HG03139 (cell line): ENCODE data around the gene HECTD1.
"Not testable (repeated sequence)": the region's sequence is repeated elsewhere in the genome, so short reads cannot be mapped to it uniquely, and the experiment has no call there.

ENCODE experiments used
- ATAC-seq: cut with Tn5 transposase; IDR thresholded peaks from one replicate; pipeline ENCODE4 v1.9.1; 2021; ENCODE audit not compliant: unreplicated experiment

HECTD1 gene

GRCh38 chr14:31196839-31197492, 10.6 kb downstream of the HECTD1 start:
- ATAC-seq = no peak

GRCh38 chr14:31194661-31195060, 12.9 kb downstream of the HECTD1 start:
- no peak for ATAC-seq

- no peak for ATAC-seq
Measured at GRCh38 chr14:31194095-31194494, 13.5 kb downstream of the HECTD1 start.

- ATAC-seq = not testable (repeated sequence)
Measured at GRCh38 chr14:31192544-31192943, 15.0 kb downstream of the HECTD1 start.

GRCh38 chr14:31190717-31191263, 16.8 kb downstream of the HECTD1 start:
- ATAC-seq = no peak

GRCh38 chr14:31190219-31190603, 17.4 kb downstream of the HECTD1 start:
- ATAC-seq = no peak

GRCh38 chr14:31189346-31190218, 18.0 kb downstream of the HECTD1 start:
- no peak for ATAC-seq

GRCh38 chr14:31188744-31189143, 18.8 kb downstream of the HECTD1 start:
- no peak for ATAC-seq

GRCh38 chr14:31182016-31182415, 25.6 kb downstream of the HECTD1 start:
- ATAC-seq = not testable (repeated sequence)

- no peak for ATAC-seq
Measured at GRCh38 chr14:31181271-31181670, 26.3 kb downstream of the HECTD1 start.

- ATAC-seq = no peak
Measured at GRCh38 chr14:31180299-31181051, 27.1 kb downstream of the HECTD1 start.

- ATAC-seq = no peak
Measured at GRCh38 chr14:31174433-31174832, 33.2 kb downstream of the HECTD1 start.

- ATAC-seq = no peak
Measured at GRCh38 chr14:31173120-31173837, 34.3 kb downstream of the HECTD1 start.

GRCh38 chr14:31172084-31172483, 35.5 kb downstream of the HECTD1 start:
- ATAC-seq = no peak

GRCh38 chr14:31170411-31170810, 37.2 kb downstream of the HECTD1 start:
- ATAC-seq = no peak

- ATAC-seq = no peak
Measured at GRCh38 chr14:31169877-31170276, 37.7 kb downstream of the HECTD1 start.

- no peak for ATAC-seq
Measured at GRCh38 chr14:31167032-31167431, 40.6 kb downstream of the HECTD1 start.

- no peak for ATAC-seq
Measured at GRCh38 chr14:31166271-31166561, 41.4 kb downstream of the HECTD1 start.

GRCh38 chr14:31164115-31164514, 43.5 kb downstream of the HECTD1 start:
- no peak for ATAC-seq

- ATAC-seq = no peak
Measured at GRCh38 chr14:31162910-31163649, 44.5 kb downstream of the HECTD1 start.
